Epithelial cell of proximal tubule (primary cell): ENCODE results near the gene TRABD. TPM values are rescaled to one million over a fixed set of nuclear protein-coding genes. Genes with fewer than 3 reads are reported as not detected.

Experiments
- DNase-seq: peaks from one replicate; pipeline ENCODE4 v3.0.0-alpha.2; 2011; ENCODE audit warnings: low read depth
- H3K4me3 ChIP-seq: 2 replicates; pipeline ENCODE4 v1.5.1; 2011; ENCODE audit warnings: low read depth, mild to moderate bottlenecking, low read length
- CTCF ChIP-seq: conservative IDR thresholded peaks from 2 replicates; pipeline ENCODE4 v1.5.1; 2012; ENCODE audit warnings: low read depth, mild to moderate bottlenecking, low read length
- total RNA-seq: library from RNA; depleted of rRNA; stranded (reverse); fragments of >200 nt; gene quantifications from 2 replicates; pipeline ENCODE4 v1.2.3, GENCODE V29; 2015

The TRABD gene
- total RNA-seq, 1 donor from 2014 or later, result 55.5 TPM

GRCh38 chr22:50194037-50194805, 8.5 kb downstream of the TRABD start:
- no peak for DNase-seq
- no peak for TF ChIP-seq CTCF
- H3K4me3 ChIP-seq, result no peak overlapping the region

GRCh38 chr22:50196256-50196655, 10.5 kb downstream of the TRABD start:
- TF ChIP-seq CTCF, result no peak
- no peak for DNase-seq
- no peak overlapping the region for H3K4me3 ChIP-seq

- no peak for DNase-seq
- no peak overlapping the region for H3K4me3 ChIP-seq
These were observed 11.5 kb downstream of the TRABD start for GRCh38 chr22:50197000-50197800.

GRCh38 chr22:50197856-50198623, 12.3 kb downstream of the TRABD start:
- DNase-seq, result no peak
- no peak overlapping the region for H3K4me3 ChIP-seq
- TF ChIP-seq CTCF, result no peak

More at GRCh38 chr22:50197000-50197800, 11.5 kb downstream of the TRABD start:
- TF ChIP-seq CTCF, result no peak

GRCh38 chr22:50198624-50199017, 12.9 kb downstream of the TRABD start:
- no peak overlapping the region for H3K4me3 ChIP-seq
- DNase-seq, result no peak
- TF ChIP-seq CTCF, result no peak

GRCh38 chr22:50199251-50199721, 13.6 kb downstream of the TRABD start:
- TF ChIP-seq CTCF, result no peak
- DNase-seq, result no peak
- H3K4me3 ChIP-seq, result no peak overlapping the region
